NOMO-1 treated with DMSO at 0.1 percent for 48 hours (cell line): ENCODE data around the gene PEPD.

Experiments used
- DNase-seq: peaks from one replicate; lab custom pipeline; 2025; ENCODE audit not compliant: unreplicated experiment; lab: John Stamatoyannopoulos, UW

PEPD gene

GRCh38 chr19:33387351-33388230 lies 134.0 kb downstream of the PEPD start:
- no peak for DNase-seq

- no peak for DNase-seq
These were observed 135.2 kb downstream of the PEPD start for GRCh38 chr19:33386361-33386858.

DNA sequence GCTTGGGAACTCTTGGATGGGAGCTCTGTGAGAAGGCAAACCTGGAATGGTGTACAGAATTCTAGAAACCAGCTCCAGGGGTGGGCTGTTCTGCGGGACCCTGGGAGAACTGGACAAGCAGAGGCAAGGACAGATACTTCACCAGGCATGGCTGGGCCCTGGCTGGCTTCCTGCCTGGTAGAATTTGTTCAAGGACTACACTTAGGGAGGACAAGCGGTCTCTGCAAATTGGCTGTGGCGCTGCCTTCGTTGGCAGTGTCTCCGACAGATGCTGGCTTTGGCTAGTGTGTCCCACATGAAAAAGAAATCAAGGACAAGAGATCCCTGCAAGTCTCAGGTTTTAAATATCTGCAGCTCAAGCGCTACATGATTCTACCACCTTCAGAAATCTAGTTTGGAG lies 135.6 kb downstream of the PEPD start:
- no peak for DNase-seq

GRCh38 chr19:33384983-33385382 lies 136.6 kb downstream of the PEPD start:
- no peak for DNase-seq

DNA sequence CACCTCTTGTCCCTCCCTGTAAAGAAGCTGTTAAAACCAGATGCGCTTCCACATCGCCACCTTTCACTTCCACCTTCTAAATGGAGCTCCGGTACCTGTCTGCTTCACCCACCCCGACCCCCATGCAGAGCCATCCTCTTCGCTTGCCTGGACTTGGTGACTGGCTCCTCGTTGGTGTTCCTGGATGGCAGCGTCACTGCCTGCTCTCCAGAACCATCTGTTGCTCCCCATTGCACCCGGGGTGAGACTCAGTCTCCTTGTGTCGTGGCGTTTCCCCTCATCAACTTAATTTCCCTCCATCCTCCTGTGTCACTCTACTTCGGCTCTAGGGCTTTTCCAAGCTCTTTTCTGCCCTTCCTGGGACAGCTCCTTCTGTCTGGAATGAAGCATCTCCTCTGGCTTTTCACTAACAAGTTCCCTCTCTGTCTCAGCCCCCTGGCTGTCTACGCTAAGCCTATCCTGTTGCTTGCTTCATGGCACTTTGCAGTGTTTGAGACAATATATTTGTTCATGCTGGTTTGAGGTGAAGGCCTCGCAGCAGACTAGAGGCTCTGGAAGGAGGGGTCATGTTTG lies 137.8 kb downstream of the PEPD start:
- DNase-seq, result no peak

DNA sequence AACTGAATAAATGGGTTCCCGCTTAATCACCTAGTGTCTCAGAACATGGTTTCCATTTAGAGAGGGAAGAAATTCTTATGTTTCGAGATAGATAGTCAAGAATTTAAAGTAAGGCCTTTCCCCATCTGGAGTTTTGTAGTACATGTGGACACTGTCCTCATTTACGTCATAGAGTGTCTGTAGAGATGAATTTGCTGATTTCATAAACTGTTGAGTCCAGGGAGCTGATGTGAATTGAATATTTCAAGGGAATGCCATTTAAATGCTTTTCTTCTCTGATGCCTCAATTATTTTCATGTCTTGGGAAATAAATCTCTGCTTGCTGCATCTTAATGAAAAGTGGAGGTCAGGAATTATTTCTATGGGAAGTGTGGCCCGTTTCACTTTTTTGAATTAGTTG lies 138.6 kb downstream of the PEPD start:
- DNase-seq, result no peak

DNA sequence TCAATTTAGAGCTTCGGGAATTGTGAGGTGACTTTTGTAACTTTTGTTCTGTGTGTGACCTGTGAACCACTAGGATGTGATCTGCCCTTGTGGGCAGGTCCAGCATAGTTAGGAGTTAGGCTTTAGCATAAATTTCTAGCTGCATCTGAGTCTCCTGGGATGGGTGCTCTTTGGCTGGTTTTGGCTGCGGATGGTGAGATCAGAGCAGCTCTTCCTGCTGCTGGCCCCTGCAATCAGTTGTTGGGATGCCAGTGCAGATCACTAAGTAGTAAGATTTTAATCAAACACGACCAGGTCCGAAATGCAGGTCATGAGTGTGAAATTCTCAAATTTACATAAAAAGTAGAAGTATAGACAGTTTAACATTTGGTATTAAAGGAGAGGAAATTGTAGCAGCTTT lies 139.6 kb downstream of the PEPD start:
- DNase-seq, result no peak

- DNase-seq, result no peak
These were observed 140.5 kb downstream of the PEPD start for GRCh38 chr19:33381101-33381500.

DNA sequence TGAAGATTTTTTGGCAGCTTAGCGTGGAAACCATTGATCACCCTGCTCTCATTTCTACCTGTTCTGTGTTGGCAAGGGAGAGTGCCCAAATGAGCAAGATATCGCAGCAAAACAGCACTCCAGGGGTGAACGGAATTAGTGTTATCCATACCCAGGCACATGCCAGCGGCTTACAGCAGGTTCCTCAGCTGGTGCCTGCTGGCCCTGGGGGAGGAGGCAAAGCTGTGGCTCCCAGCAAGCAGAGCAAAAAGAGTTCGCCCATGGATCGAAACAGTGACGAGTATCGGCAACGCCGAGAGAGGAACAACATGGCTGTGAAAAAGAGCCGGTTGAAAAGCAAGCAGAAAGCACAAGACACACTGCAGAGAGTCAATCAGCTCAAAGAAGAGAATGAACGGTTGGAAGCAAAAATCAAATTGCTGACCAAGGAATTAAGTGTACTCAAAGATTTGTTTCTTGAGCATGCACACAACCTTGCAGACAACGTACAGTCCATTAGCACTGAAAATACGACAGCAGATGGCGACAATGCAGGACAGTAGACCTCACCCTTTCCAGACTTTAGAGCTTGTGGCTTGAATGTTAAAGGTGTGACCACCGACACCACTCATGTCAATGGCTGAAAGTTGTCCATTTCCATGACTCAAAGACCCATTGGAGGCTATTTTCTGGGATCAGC lies 142.3 kb downstream of the PEPD start:
- DNase-seq, result no peak

GRCh38 chr19:33377586-33378475 lies 143.8 kb downstream of the PEPD start:
- no peak for DNase-seq

- DNase-seq, result no peak
These were observed 144.5 kb downstream of the PEPD start for GRCh38 chr19:33376941-33377557.

DNA sequence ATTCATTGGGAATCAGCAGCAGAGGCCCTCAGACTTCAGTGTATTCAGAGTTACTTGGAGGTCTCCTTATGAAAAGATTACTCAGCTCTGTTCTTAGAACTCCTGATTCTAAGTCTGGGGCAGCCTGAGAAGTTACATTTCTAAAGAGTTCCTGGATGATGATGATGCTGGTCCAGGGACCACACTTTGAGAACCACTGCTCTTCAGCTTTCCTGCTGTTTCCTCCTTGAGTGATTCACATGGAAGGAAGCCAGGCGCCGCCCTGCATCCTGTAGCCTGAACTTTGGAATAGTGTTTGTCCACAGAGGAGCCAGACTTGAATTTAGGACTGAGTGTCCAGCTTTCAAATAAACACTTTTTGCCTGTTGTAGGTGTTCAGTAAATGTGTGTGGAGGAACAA lies 145.2 kb downstream of the PEPD start:
- no peak for DNase-seq

- no peak for DNase-seq
These were observed 145.8 kb downstream of the PEPD start for GRCh38 chr19:33375837-33376159.

- no peak for DNase-seq
These were observed 146.3 kb downstream of the PEPD start for GRCh38 chr19:33375156-33375836.

DNA sequence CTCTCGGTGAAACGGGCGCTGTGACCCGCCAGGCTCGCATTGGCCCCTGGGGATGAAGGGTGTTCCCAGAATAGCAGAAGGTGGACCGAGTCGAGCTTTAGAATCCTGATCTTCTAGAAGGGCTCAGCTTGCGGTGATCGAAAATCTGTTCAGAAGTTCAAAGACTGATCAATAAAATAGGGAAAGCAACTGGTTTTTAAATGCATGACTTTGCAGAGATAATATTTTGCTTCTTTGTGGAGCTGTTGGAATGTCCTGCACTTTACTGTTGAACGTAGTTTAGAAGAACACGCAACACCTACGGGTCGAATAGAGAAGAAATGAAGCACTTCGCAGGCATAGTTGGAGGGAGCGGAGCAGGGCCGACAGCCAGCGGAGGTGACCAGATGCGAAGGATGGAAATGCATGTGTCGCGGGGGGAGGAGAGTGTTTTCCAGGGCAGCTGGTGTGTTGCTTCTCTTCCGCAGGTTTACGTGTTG lies 147.3 kb downstream of the PEPD start:
- peak; percentile 67 for DNase-seq

GRCh38 chr19:33373453-33374235 lies 147.9 kb downstream of the PEPD start, which contains the start of gene CEBPG:
TSS of gene CEBPG (plus strand) at chr19:33373709. CDS start at chr19:33379240, 5,531 bp downstream.
- DNase-seq, result peak; percentile 85

GRCh38 chr19:33370783-33371182 lies 150.8 kb downstream of the PEPD start:
- DNase-seq, result no peak

- DNase-seq, result no peak
These were observed 153.3 kb downstream of the PEPD start for GRCh38 chr19:33368074-33368864.
